ENCODE measurements around the gene CD164.

DNA sequence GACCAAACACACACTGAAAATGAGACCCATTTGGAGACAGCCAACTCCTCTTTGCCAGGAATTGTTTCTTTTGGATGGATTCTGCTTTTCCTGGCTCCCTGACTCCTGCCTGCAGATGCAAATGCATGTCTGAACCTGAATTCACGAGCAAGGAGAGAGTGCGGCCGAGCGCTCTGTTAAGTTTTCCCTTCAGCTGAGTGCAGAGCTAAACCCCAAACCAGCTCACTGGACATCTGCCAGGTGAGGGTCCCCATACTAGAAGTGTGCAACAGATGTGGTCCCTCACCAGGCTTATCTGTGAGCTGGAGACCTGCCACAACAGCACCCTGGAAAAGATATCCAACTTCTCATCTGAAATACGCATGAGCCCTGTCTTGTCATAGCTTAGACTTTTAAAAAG, 59.0 kb downstream of the CD164 start:
- TF ChIP-seq POLR2A (IDR thresholded peaks at IDR 0.05; ENCODE audit: low read length) (no peak), GATA1 (IDR thresholded peaks at IDR 0.05; ENCODE audit: low read depth, low read length) (no peak)

All from erythroblast (primary cell).